Astrocyte of the cerebellum (primary cell): ENCODE results near the gene HMCN2.

Experiments used
- DNase-seq: peaks from one replicate; pipeline ENCODE4 v3.0.0-alpha.2; 2011; ENCODE audit warnings: low read depth
- H3K4me3 ChIP-seq: 2 replicates; pipeline ENCODE4 v1.5.1; 2011; ENCODE audit warnings: mild to moderate bottlenecking, low read depth, low read length, moderate library complexity
- in situ Hi-C: cut with HindIII; loops from 2 replicates; pipeline ENCODE4 v1.10.0; 2017; ENCODE audit warnings: low sequenced_read_pairs
- TF ChIP-seq, protein P1 (sequence below): IDR thresholded peaks from 2 replicates; pipeline ENCODE4 v1.5.1; 2012; ENCODE audit warnings: low read length, low read depth, moderate library complexity, mild to moderate bottlenecking; ENCODE audit errors: missing control alignments

HMCN2 gene

GRCh38 chr9:130446101-130446861 is 180.7 kb downstream of the HMCN2 start:
- DNase-seq: peak; percentile 83
- in situ Hi-C loops: no loop called here
- TF ChIP-seq, protein P1, sequence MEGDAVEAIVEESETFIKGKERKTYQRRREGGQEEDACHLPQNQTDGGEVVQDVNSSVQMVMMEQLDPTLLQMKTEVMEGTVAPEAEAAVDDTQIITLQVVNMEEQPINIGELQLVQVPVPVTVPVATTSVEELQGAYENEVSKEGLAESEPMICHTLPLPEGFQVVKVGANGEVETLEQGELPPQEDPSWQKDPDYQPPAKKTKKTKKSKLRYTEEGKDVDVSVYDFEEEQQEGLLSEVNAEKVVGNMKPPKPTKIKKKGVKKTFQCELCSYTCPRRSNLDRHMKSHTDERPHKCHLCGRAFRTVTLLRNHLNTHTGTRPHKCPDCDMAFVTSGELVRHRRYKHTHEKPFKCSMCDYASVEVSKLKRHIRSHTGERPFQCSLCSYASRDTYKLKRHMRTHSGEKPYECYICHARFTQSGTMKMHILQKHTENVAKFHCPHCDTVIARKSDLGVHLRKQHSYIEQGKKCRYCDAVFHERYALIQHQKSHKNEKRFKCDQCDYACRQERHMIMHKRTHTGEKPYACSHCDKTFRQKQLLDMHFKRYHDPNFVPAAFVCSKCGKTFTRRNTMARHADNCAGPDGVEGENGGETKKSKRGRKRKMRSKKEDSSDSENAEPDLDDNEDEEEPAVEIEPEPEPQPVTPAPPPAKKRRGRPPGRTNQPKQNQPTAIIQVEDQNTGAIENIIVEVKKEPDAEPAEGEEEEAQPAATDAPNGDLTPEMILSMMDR: no peak
- peak overlapping the region; percentile 47 for H3K4me3 ChIP-seq

GRCh38 chr9:130447193-130447816 is 181.7 kb downstream of the HMCN2 start:
- TF ChIP-seq, protein P1: no peak
- H3K4me3 ChIP-seq: no peak overlapping the region
- DNase-seq: no peak
- in situ Hi-C loops: no loop called here

GRCh38 chr9:130448035-130448624 is 182.6 kb downstream of the HMCN2 start:
- DNase-seq: no peak

DNA sequence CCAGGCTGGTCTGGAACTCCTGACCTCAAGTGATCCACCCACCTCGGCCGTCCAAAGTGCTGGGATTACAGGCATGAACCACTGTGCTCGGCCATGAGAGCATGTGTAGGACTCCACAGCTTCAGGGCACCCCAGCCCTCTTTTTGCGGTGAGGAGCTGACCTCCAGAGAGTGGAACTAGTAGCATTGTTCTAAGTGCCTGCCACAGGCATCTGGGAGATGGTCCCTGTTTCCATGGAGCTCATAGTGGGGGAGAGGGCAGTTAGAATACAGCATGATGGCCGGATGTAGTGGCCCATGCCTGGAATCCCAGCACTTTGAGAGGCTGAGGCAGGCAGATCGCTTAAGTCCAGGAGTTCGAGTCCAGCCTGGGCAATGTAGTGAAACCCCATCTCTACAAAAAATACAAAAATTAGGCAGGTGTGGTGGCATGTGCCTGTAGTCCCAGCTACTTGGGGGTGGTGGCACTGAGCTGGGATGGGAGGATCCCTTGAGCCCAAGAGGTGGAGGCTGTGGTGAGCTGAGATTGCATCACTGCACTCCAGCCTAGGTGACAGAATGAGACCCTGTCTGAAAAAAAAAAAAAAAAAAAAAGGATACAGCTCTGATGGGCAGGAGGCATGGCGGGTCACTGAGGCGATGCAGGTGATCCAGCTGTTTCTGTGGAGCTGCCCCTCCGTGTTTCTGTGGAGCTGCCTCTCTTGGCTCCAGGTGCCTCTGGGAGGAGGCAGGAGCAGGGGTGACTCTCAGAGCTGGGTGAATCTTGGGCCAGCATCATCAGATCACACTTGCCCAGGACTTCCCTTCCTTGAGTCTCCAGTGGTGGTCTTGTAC is 183.4 kb downstream of the HMCN2 start:
- in situ Hi-C loops: no loop called here
- DNase-seq: peak; percentile 59
- TF ChIP-seq, protein P1: no peak
- no peak overlapping the region for H3K4me3 ChIP-seq

More at GRCh38 chr9:130448035-130448624, 182.6 kb downstream of the HMCN2 start:
- no peak overlapping the region for H3K4me3 ChIP-seq
- TF ChIP-seq, protein P1: no peak
- in situ Hi-C loops: no loop called here

GRCh38 chr9:130450344-130451003 is 184.9 kb downstream of the HMCN2 start:
- no peak overlapping the region for H3K4me3 ChIP-seq
- DNase-seq: no peak
- in situ Hi-C loops: no loop called here
- TF ChIP-seq, protein P1: no peak
